BJ (cell line): Measurements from ENCODE around the gene TNFRSF8. TPM values are rescaled to one million over a fixed set of nuclear protein-coding genes. Genes with fewer than 3 reads are reported as not detected.

Source experiments
- CTCF ChIA-PET: fragments of 350-600 bp; formaldehyde crosslinking; extraction: SDS; loops from one replicate; lab custom pipeline; 2021; ENCODE audit warnings: antibody characterized with exemption, inconsistent platforms; lab: Yijun Ruan, JAX
- POLR2A ChIA-PET: fragments of 300-600 bp; sonication (Branson Sonifier 250); formaldehyde crosslinking; extraction: SDS; loops from one replicate; lab custom pipeline; 2021; ENCODE audit warnings: antibody characterized with exemption; lab: Charles Lee
- DNase-seq: peaks from one replicate; pipeline ENCODE4 v3.0.0-alpha.2; 2011; ENCODE audit warnings: low read depth
- H3K27me3 ChIP-seq: 2 replicates; pipeline ENCODE4 v1.6.0; 2011; ENCODE audit warnings: low read length; ENCODE audit not compliant: control insufficient read depth, insufficient read depth
- H3K36me3 ChIP-seq: 2 replicates; pipeline ENCODE4 v1.5.1; 2011; ENCODE audit warnings: low read length; ENCODE audit not compliant: control insufficient read depth, insufficient read depth
- H3K4me3 ChIP-seq: 2 replicates; pipeline ENCODE4 v1.5.1; 2011; ENCODE audit warnings: low read depth, mild to moderate bottlenecking, control low read depth, low read length
- CTCF ChIP-seq: IDR thresholded peaks from 2 replicates; pipeline ENCODE4 v1.5.1; 2011; ENCODE audit warnings: low read depth, mild to moderate bottlenecking, control low read depth, inconsistent platforms, low read length, moderate library complexity; ENCODE audit not compliant: insufficient read depth
- polyA plus RNA-seq: library from polyadenylated mRNA; depleted of rRNA; stranded (reverse); fragments of >200 nt; gene quantifications from 2 replicates; pipeline ENCODE4 v1.2.3, GENCODE V29; 2011

Gene TNFRSF8
- polyA plus RNA-seq, 1 experiment, result not detected

GRCh38 chr1:12114916-12115315 is 51.8 kb downstream of the TNFRSF8 start:
- Histone ChIP-seq H3K27me3 (0 out of 2 replicates have a peak, but pooled peaks cover 1% of the 10 kb centered on the region), H3K36me3 (no peaks in the 10 kb centered on the region), H3K4me3 (no peak overlapping the region)
- DNase-seq, result no peak
- ChIA-PET POLR2A (no interaction called here), CTCF (interaction anchor here (0.8 to 14.4 kb wide), 5 partner anchors 9 to 162 kb away, joined by 3 to 359 read pairs (median 4); no protein-coding TSS in a partner anchor)
- no peak for TF ChIP-seq CTCF

GRCh38 chr1:12121212-12122003 is 58.3 kb downstream of the TNFRSF8 start:
- POLR2A ChIA-PET, result no interaction called here

GRCh38 chr1:12123172-12123571 is 60.1 kb downstream of the TNFRSF8 start:
- ChIA-PET CTCF (interaction anchor here (0.6 to 14.4 kb wide), 9 partner anchors 9 to 306 kb away, joined by 3 to 359 read pairs (median 14); no protein-coding TSS in a partner anchor), POLR2A (no interaction called here)
- no peak overlapping the region for H3K4me3 ChIP-seq
- no peaks in the 10 kb centered on the region for H3K36me3 ChIP-seq
- no peak for DNase-seq
- TF ChIP-seq CTCF, result no peak
- H3K27me3 ChIP-seq, result peaks cover 4% of the 10 kb centered on the region

More at GRCh38 chr1:12121212-12122003, 58.3 kb downstream of the TNFRSF8 start:
- DNase-seq, result no peak
- CTCF ChIA-PET, result interaction anchor here (0.8 to 14.4 kb wide), 4 partner anchors 18 to 107 kb away, joined by 3 to 359 read pairs (median 5); partner anchors contain the start of gene VPS13D
- Histone ChIP-seq H3K27me3 (peaks cover 2% of the 10 kb centered on the region; the same call in 1 of the 2 replicates), H3K4me3 (no peak overlapping the region), H3K36me3 (no peaks in the 10 kb centered on the region)
- TF ChIP-seq CTCF, result no peak

- Histone ChIP-seq H3K36me3 (no peaks in the 10 kb centered on the region), H3K27me3 (peaks cover 5% of the 10 kb centered on the region), H3K4me3 (no peak overlapping the region)
- peak; percentile 95 for TF ChIP-seq CTCF
- no peak for DNase-seq
- POLR2A ChIA-PET, result no interaction called here
- CTCF ChIA-PET, result interaction anchor here (0.6 to 14.4 kb wide), 36 partner anchors 10 to 640 kb away, joined by 3 to 359 read pairs (median 6); partner anchors contain the start of genes TNFRSF1B and VPS13D
These were observed 61.8 kb downstream of the TNFRSF8 start for GRCh38 chr1:12124693-12125421.
